Stimulated activated CD4-positive, alpha-beta T cell treated with anti-CD3 and anti-CD28 coated beads, Interleukin-4, amount 100 ng/mL, for 48 hours (primary cell): ENCODE data around the gene PLD1.
"Not testable (repeated sequence)": the region's sequence is repeated elsewhere in the genome, so short reads cannot be mapped to it uniquely, and the experiment has no call there.

ENCODE experiments used
- DNase-seq, 2 donors: peaks; one replicate each; pipeline ENCODE4 v3.0.0-alpha.2; 2020; ENCODE audit warnings: low read depth in 2 of 2

The PLD1 gene, protein sequence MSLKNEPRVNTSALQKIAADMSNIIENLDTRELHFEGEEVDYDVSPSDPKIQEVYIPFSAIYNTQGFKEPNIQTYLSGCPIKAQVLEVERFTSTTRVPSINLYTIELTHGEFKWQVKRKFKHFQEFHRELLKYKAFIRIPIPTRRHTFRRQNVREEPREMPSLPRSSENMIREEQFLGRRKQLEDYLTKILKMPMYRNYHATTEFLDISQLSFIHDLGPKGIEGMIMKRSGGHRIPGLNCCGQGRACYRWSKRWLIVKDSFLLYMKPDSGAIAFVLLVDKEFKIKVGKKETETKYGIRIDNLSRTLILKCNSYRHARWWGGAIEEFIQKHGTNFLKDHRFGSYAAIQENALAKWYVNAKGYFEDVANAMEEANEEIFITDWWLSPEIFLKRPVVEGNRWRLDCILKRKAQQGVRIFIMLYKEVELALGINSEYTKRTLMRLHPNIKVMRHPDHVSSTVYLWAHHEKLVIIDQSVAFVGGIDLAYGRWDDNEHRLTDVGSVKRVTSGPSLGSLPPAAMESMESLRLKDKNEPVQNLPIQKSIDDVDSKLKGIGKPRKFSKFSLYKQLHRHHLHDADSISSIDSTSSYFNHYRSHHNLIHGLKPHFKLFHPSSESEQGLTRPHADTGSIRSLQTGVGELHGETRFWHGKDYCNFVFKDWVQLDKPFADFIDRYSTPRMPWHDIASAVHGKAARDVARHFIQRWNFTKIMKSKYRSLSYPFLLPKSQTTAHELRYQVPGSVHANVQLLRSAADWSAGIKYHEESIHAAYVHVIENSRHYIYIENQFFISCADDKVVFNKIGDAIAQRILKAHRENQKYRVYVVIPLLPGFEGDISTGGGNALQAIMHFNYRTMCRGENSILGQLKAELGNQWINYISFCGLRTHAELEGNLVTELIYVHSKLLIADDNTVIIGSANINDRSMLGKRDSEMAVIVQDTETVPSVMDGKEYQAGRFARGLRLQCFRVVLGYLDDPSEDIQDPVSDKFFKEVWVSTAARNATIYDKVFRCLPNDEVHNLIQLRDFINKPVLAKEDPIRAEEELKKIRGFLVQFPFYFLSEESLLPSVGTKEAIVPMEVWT

GRCh38 chr3:171809861-171810628, at the start of gene PLD1:
Gene PLD1, minus strand, starts transcription at chr3:171810483. Its CDS starts 72,432 bp downstream, at chr3:171738051.
- peak; percentile 20 to 21 for DNase-seq

DNA sequence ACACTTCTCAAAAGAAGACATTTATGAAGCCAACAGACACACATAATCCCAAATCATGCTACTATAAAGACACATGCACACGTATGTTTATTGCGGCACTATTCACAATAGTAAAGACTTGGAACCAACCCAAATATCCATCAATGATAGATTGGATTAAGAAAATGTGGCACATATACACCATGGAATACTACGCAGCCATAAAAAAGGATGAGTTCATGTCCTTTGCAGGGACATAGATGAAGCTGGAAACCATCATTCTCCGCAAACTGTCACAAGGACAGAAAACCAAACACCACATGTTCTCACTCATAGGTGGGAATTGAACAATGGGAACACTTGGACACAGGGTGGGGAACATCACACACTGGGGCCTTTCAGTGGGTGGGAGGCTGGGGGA, 48.5 kb upstream of the PLD1 start:
- DNase-seq = not testable (repeated sequence)

DNA sequence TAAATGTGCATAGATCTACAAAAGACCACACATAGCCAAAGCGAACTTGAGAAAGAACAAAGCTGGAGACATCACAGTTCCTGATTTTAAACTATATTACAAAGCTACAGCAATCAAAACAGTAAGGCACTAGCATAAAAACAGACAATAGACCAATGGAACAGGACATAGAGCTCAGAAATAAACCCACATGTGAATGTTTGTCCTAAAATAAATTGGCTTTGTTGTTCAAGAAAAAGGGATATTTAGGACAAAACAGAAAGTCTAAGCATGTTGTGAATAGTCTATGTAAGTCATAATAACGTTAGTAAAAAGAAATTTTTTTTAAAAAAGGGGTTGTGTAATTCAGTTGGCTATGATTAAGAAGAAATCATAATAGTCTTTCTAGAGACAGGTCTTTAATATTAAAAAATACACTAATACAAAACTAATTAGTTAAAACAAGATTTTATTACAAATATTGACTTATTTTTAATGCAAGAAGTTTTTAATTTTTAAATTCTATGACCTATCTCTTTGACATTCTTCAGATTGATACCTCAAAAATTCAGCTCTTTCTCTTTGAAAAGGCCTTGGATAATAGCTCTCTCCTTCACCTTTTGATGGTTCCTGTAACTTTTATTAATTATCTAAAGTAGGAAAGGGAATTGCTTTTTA, 44.5 kb upstream of the PLD1 start:
- no peak for DNase-seq

- no peak for DNase-seq
These were observed 41.4 kb upstream of the PLD1 start for GRCh38 chr3:171851660-171852058.

GRCh38 chr3:171850960-171851659, 40.8 kb upstream of the PLD1 start:
- no peak for DNase-seq

GRCh38 chr3:171850320-171850959, 40.2 kb upstream of the PLD1 start:
- DNase-seq = no peak

GRCh38 chr3:171849617-171850319, 39.5 kb upstream of the PLD1 start:
- DNase-seq = no peak

DNA sequence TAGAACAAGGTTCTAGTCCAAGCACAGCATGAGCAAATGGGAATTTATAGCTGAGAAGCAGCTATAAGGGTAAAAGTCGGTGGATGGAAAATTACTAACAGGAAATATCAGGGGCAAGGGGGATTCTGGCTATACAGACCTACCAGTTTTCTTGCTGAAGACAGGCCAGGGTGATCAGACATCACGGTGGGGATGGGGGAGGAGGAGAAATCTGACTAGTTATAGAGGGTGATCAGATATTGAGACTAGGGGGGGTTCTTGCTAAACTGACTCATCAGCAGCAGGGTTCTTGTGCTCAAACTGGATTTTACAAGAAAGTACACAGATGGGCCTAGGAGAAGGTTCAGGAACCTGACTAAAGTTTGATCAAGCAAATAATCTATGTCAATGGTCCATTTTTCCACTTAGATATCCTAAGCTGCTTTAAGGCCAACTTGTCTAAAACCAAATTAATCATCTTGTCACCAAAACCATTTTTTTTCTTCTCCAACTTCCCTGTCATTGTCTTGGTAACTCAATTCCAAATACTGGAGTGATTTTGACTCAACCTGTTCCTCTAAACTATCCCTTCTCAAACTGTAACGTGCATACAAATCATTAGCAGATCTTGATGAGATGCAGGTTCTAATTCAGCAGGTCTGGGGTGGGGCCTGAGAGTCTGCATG, 37.4 kb upstream of the PLD1 start:
- no peak for DNase-seq

GRCh38 chr3:171847133-171847532, 36.9 kb upstream of the PLD1 start:
- DNase-seq = no peak

DNA sequence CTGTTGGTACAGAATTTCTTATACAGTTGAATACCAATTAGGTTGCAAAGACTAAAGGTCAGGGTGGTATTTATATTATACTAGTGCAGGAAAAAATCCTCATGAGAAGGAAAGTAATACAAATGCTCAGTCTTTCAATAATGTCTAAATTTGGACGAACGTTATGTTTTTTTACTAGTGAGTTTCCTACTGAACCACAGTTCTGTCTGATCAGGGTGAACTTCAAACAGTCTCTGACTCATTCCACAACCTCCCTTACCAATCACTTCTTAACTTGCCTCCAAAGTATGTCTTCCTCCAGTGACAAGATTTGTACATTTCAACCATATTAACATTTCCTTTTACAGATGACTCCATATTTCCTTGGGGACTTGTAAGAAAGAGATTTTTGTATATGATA, 36.3 kb upstream of the PLD1 start:
- no peak for DNase-seq

DNA sequence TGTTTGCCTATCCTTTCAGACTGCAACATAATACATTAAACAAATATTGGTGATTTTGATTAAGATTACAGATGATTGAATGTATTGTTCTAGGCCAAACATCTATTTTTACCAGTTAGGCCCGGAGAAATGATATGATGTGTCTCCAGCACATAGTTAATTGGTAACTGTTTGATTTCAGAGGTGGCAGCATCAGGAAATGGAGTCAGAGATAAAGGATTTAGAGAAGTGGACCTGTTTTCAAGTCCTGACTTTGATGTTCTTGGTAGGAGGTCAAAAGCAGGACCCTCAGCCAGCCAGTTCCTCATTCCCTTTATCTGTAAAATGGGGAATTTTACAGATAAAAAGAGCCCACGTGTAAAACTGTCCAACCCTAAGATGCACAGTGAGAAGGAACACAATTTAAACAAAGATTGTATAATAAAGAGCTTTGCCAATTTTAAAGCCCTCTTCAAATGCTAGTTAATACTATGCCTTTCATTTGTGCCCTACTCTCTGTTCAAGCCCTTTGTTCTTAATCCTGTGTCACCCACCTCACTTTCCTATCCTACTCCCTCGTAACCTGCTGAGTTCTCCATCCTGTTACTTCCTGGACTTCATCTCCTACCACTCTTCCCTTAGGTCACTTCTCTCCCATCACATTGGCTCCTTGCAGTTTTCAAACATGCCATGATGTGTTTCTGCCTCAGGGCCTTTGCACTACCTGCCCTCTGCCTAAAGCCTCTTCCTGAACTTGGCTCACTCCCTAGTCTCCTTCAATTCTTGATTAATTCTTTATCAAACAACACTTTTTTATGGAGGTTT, 35.4 kb upstream of the PLD1 start:
- DNase-seq = no peak

- no peak for DNase-seq
These were observed 34.6 kb upstream of the PLD1 start for GRCh38 chr3:171844873-171845272.

- DNase-seq = no peak
These were observed 32.7 kb upstream of the PLD1 start, which contains the start of gene TMEM212 for GRCh38 chr3:171842864-171843518. Gene TMEM212, plus strand, starts transcription at chr3:171843349. Its CDS starts 35 bp downstream, at chr3:171843384.

DNA sequence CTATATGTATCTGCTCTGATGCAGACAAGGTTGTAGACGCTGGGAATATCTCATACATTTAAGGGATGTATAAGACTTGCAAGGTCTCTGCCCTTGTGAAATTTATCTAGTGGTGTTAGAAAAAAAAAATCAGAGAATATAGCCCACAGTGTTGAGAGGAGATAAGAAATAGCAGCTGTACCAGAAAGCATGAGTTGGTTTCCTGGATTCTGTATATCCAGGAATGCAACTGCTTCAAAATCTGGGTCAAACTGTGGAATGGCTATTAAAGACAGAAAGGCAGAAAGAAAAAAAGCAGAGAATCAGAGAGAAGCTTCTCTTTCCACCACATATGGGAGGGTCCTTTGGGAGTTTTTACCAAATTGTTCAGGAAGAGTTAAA, 31.3 kb upstream of the PLD1 start:
- DNase-seq = no peak

- DNase-seq = no peak
These were observed 30.7 kb upstream of the PLD1 start for GRCh38 chr3:171840811-171841619.

- DNase-seq = no peak
These were observed 30.1 kb upstream of the PLD1 start for GRCh38 chr3:171840445-171840810.

GRCh38 chr3:171839270-171839669, 29.0 kb upstream of the PLD1 start:
- DNase-seq = no peak
